HG03064 (cell line): Measurements from ENCODE around the gene APOA1.

Source experiments
- ATAC-seq: cut with Tn5 transposase; IDR thresholded peaks from one replicate; pipeline ENCODE4 v1.9.1; 2021; ENCODE audit warnings: low read depth; ENCODE audit not compliant: unreplicated experiment

Gene APOA1

GRCh38 chr11:116837231-116838091 lies at the start of gene APOA1:
TSS of gene APOA1 (minus strand) at chr11:116837622. CDS start at chr11:116837387, 235 bp downstream.
- no peak for ATAC-seq

GRCh38 chr11:116885951-116886655 lies 48.7 kb upstream of the APOA1 start:
- no peak for ATAC-seq

- no peak for ATAC-seq
Observed at GRCh38 chr11:116882386-116882785, 45.0 kb upstream of the APOA1 start.

- no peak for ATAC-seq
Observed at GRCh38 chr11:116881143-116881542, 43.7 kb upstream of the APOA1 start.

- ATAC-seq = no peak
Observed at GRCh38 chr11:116879800-116880625, 42.6 kb upstream of the APOA1 start.

DNA sequence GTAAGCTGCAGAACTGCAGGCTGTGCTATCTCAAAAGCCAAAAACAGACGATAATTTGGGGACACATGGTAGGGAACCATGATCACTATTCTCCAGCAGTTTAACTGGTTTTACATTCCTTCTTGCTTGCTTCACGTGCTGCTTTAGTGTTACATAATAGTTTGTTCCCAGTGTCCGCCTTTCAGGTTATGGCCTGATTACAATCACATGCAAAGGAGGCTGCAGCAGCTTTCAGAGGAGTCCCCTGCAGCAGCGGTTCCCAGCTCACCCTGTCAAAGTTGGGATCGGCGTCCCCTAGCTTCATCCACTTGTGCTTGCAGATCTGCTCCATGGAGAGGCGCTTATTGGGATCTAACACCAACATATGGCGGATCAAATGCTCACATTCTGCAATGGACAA lies 39.2 kb upstream of the APOA1 start:
- ATAC-seq = no peak

GRCh38 chr11:116875194-116875593 lies 37.8 kb upstream of the APOA1 start:
- no peak for ATAC-seq

GRCh38 chr11:116874251-116874650 lies 36.8 kb upstream of the APOA1 start:
- no peak for ATAC-seq

DNA sequence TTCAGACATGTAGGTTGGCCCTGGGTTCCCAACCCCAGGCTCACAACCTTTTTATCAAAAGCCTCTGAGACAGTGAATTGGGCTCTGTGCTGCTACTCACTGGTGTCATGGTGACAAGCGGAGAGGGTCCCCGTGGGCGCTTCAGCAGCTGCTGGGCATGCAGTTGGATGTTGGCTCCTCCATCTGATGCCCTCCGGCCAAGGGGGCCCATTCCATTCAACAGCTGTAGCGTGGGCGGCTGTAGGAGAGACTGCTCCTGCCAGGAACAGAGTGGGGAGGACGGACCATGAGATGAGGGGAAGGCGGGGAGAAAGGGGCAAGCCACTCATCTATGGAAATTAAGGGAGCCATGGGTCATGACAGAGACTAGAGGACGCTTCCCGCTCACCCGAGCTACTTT lies 36.0 kb upstream of the APOA1 start:
- no peak for ATAC-seq

DNA sequence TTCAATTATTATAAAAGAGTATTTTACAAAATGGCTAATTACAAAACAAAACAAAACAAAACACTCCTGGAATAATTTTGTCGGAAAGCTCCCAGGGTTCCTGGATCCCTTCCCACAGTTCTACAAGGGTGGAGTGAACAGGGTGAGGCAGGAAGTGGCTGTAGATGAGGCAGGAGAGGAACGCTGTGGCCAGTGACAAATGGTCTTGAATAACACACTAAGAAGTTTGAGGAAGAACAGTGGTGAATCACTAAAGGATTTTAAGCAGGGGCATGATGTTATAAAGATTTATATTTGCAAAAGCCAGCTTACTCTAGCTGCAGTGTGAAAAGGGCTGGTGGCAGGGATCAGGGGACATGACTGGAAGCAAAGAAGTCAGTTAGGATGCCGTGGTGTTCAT lies 33.8 kb upstream of the APOA1 start:
- no peak for ATAC-seq

- ATAC-seq = no peak
Observed at GRCh38 chr11:116870054-116870453, 32.6 kb upstream of the APOA1 start.

GRCh38 chr11:116869610-116870009 lies 32.2 kb upstream of the APOA1 start:
- ATAC-seq = no peak

DNA sequence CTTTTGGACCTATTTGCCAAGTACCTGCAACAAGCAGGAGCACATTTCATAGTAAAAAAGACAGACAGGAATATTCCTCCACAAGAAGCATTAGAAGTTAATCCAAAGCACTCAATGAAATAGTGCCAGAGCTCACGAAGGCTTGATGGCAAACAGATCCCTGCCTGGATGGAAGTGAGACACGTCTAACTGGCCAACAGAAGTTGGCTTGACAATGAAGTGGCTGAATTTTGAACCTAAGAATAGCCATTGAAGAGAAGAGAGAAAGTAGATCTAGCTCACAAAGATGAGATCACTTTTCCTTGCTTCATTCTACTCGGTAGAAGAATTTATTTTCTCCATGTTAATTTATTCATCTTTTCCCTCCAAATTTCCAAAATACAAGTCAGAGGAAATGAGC lies 30.6 kb upstream of the APOA1 start:
- no peak for ATAC-seq

DNA sequence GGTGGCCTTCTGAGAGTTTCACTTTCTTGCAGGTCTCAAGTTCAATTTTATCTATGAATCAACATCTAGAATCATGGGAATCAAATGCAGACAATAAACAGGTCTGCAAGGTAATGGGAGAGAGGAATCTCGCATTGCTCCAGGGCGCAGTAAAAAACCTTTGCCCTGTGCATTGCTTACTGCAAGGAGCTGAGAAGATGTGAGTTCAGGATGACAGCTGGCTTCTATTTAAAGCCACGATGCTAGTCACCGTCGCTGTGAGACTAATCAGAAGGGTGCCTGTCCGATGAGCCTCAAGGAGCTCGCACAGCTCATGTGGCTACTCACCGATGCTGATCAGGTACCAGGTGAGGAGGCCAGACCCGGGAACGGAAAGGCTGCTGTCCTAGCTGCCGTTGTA lies 30.2 kb upstream of the APOA1 start:
- ATAC-seq = no peak

GRCh38 chr11:116866804-116867455 lies 29.5 kb upstream of the APOA1 start:
- ATAC-seq = no peak

- no peak for ATAC-seq
Observed at GRCh38 chr11:116865696-116866095, 28.3 kb upstream of the APOA1 start.

DNA sequence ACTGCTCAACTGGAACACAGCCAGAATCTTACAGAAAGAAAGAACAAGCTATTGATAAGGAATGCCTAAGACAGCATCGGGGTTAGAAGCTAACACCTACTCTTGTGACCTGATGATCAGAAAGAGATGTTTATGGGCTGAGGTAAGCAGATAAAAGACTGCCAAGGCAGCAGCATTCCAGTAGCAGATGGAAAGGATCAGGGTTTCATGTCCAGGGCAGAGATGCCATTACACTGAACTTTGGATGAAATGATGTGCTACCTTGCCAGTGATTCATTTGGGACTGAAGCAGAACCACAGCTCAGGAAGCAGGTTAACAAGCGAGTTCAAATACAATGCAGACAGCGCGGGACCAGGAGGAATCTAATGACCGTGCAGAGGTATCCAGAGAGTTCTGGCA lies 27.1 kb upstream of the APOA1 start:
- ATAC-seq = no peak

DNA sequence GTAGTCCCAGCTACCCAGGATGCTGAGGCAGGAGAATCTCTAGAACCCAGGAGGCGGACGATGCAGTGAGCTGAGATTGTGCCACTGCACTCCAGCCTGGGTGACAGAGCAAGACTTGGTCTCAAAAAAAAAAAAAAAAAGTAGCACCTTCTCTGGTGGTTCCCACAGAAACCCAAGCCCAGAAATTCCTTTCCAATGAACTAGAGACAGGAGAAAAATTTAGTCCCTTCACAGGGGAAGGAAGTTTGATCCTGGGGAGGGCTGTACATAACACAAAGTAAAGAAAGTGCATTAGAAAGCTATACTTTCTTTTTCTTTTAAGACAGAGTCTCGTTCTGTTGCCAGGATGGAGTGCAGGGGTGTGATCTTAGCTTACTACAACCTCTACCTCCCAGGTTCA lies 25.5 kb upstream of the APOA1 start:
- ATAC-seq = no peak

- ATAC-seq = no peak
Observed at GRCh38 chr11:116862185-116862584, 24.8 kb upstream of the APOA1 start.

DNA sequence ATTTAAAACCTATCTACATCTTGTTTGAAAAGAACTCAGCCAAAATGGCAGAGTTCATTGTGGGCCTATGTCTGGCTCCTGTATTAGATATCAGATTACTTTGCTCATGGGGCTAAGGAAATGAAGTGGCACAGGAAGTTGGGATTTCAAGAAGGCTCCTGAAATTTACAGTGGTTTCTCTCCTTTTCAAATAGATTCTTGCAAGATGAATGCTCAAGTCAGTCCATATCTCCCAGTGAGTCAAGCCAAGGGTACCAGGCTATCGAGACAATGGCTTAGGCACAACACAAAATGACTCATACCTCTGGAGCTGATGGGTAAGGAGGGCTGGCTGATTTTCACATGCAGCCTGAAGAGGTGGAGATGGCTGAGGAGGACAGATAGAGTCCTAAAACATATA lies 24.1 kb upstream of the APOA1 start:
- no peak for ATAC-seq

DNA sequence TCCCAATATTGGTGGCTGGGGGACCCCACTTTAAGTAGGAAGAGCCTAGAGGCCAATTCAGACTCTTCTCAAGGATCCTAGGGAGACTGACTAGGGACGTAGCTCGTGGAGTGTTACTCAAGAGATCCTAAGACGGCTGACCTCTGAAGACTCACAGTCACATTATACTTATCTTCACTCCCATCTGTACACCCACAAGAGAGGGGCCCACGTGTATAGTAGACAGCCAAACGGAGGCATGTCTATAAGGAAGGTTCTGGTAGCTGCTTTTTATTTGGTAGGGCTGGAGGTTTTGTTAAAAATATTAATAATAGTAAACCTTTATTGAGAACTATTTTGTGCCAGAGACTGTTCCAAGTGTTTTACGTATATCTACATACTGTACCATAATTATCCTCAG lies 22.9 kb upstream of the APOA1 start:
- ATAC-seq = no peak
